ENCODE data around the gene VSIG10. TPM values are rescaled to one million over a fixed set of nuclear protein-coding genes. Genes with fewer than 3 reads are reported as not detected.

The VSIG10 gene
- total and polyA plus RNA-seq, 2 of the 13 experiments (the other 11 are each of a cell fraction or from before 2014, with no cell fraction given): 25.6 to 42.5 TPM

DNA sequence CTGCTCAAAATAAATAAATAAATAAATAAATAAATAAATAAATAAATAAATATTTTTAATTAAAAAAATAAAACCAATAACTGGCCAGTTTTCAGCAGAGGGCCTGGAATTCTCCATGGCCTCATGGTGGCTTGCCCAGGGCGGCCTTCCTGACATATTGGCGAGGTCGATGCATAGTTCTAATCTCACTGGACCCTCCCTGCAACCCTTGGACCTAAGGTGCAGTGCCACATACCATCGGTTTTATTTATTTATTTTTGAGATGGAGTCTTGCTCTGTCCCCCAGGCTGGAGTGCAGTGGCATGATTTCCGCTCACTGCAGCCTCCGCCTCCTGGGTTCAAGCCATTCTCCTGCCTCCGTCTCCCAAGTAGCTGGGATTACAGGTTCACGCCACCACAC is 3.9 kb upstream of the VSIG10 start:
- CTCF ChIA-PET (ENCODE audit: low intra/inter-chr PET ratio, low total read pairs): no interaction called here
- TF ChIP-seq ARID2 (CRISPR knock-in tag; IDR thresholded peaks at IDR 0.05; ENCODE audit: borderline replicate concordance): no peak
- TF ChIP-seq, protein P1, sequence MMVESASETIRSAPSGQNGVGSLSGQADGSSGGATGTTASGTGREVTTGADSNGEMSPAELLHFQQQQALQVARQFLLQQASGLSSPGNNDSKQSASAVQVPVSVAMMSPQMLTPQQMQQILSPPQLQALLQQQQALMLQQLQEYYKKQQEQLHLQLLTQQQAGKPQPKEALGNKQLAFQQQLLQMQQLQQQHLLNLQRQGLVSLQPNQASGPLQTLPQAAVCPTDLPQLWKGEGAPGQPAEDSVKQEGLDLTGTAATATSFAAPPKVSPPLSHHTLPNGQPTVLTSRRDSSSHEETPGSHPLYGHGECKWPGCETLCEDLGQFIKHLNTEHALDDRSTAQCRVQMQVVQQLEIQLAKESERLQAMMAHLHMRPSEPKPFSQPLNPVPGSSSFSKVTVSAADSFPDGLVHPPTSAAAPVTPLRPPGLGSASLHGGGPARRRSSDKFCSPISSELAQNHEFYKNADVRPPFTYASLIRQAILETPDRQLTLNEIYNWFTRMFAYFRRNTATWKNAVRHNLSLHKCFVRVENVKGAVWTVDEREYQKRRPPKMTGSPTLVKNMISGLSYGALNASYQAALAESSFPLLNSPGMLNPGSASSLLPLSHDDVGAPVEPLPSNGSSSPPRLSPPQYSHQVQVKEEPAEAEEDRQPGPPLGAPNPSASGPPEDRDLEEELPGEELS (CRISPR knock-in tag; IDR thresholded peaks at IDR 0.05): no peak
- TF ChIP-seq HNF4G (IDR thresholded peaks at IDR 0.05; ENCODE audit: borderline replicate concordance, low read depth, low read length): 0 out of 2 replicates have a peak, but pooled peaks have one; percentile 16
- no peak for TF ChIP-seq HNF4G (CRISPR knock-in tag; IDR thresholded peaks at IDR 0.05; ENCODE audit: borderline replicate concordance, low read depth)
- TF ChIP-seq, protein P2, sequence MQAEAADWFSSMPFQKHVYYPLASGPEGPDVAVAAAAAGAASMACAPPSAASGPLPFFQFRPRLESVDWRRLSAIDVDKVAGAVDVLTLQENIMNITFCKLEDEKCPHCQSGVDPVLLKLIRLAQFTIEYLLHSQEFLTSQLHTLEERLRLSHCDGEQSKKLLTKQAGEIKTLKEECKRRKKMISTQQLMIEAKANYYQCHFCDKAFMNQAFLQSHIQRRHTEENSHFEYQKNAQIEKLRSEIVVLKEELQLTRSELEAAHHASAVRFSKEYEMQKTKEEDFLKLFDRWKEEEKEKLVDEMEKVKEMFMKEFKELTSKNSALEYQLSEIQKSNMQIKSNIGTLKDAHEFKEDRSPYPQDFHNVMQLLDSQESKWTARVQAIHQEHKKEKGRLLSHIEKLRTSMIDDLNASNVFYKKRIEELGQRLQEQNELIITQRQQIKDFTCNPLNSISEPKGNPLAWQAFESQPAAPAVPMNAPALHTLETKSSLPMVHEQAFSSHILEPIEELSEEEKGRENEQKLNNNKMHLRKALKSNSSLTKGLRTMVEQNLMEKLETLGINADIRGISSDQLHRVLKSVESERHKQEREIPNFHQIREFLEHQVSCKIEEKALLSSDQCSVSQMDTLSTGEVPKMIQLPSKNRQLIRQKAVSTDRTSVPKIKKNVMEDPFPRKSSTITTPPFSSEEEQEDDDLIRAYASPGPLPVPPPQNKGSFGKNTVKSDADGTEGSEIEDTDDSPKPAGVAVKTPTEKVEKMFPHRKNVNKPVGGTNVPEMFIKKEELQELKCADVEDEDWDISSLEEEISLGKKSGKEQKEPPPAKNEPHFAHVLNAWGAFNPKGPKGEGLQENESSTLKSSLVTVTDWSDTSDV (CRISPR knock-in tag; IDR thresholded peaks at IDR 0.05): no peak
- TF ChIP-seq, protein P3, sequence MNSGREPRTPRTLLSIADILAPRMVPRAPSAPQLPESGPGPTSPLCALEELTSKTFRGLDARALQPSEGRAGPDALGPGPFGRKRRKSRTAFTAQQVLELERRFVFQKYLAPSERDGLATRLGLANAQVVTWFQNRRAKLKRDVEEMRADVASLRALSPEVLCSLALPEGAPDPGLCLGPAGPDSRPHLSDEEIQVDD (CRISPR knock-in tag; IDR thresholded peaks at IDR 0.05; ENCODE audit: borderline replicate concordance): no peak
- no peak for TF ChIP-seq ZNF264 (CRISPR knock-in tag; IDR thresholded peaks at IDR 0.05)
- TF ChIP-seq ZFP36L2 (CRISPR knock-in tag; IDR thresholded peaks at IDR 0.05): no peak
- TF ChIP-seq, protein P4, sequence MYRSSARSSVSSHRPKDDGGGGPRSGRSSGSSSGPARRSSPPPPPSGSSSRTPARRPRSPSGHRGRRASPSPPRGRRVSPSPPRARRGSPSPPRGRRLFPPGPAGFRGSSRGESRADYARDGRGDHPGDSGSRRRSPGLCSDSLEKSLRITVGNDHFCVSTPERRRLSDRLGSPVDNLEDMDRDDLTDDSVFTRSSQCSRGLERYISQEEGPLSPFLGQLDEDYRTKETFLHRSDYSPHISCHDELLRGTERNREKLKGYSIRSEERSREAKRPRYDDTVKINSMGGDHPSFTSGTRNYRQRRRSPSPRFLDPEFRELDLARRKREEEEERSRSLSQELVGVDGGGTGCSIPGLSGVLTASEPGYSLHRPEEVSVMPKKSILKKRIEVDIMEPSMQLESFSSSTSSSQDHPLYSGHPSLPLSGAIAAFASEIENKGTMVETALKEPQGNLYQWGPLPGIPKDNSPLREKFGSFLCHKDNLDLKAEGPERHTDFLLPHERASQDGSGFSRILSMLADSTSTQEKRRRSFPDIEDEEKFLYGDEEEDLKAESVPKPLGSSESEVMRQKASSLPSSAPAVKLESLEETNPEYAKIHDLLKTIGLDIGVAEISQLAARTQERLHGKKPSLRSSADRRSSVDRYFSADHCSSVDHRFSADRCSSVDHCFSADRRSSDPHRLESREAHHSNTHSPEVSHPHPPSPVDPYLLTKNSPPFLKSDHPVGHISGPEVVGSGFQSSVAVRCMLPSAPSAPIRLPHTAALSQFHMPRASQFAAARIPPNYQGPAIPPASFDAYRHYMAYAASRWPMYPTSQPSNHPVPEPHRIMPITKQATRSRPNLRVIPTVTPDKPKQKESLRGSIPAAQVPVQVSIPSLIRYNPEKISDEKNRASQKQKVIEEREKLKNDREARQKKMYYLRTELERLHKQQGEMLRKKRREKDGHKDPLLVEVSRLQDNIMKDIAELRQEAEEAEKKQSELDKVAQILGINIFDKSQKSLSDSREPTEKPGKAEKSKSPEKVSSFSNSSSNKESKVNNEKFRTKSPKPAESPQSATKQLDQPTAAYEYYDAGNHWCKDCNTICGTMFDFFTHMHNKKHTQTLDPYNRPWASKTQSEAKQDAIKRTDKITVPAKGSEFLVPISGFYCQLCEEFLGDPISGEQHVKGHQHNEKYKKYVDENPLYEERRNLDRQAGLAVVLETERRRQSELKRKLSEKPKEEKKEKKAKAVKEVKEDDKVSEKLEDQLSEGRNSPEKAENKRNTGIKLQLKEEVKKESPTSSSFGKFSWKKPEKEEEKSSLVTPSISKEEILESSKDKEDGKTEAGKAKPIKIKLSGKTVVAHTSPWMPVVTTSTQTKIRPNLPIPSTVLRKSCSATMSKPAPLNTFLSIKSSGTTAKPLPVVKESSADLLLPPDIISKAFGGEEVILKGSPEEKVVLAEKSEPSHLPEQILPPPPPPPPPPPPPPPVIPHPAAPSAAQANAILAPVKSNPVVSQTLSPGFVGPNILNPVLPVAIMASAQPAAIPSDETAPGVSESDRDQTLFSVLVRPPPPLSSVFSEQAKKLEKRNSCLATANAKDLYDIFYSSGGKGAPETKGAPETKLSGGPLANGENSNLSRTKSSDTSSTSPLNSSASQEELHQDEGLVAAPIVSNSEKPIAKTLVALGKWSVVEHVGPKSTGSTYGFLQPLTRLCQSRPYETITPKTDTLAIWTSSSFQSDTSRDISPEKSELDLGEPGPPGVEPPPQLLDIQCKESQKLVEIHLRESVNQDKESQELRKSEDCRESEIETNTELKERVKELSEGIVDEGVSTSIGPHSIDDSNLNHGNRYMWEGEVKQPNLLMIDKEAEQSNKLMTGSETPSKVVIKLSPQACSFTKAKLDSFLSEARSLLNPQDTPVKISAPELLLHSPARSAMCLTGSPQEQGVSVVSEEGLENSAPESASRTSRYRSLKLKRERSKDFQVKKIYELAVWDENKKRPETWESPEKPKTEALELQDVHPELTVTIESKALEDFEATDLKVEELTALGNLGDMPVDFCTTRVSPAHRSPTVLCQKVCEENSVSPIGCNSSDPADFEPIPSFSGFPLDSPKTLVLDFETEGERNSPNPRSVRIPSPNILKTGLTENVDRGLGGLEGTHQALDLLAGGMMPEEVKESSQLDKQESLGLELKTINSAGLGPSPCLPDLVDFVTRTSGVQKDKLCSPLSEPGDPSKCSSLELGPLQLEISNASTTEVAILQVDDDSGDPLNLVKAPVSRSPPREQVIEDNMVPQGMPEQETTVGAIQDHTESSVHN (CRISPR knock-in tag; IDR thresholded peaks at IDR 0.05): no peak
- TF ChIP-seq CHCHD3 (CRISPR knock-in tag; IDR thresholded peaks at IDR 0.05): no peak
- no peak for TF ChIP-seq RFX5 (IDR thresholded peaks at IDR 0.05; ENCODE audit: low read depth, low read length)

More for the DNA sequence above, 3.9 kb upstream of the VSIG10 start:
- Histone ChIP-seq H3K4me3 (replicated peaks in 1 of 3; ENCODE audit: insufficient read depth in 1 of 3, low read depth in 2 of 3, low read length in 3 of 3) (no peak overlapping the region), H3K9me3 (ENCODE audit: low read length) (no peaks in the 10 kb centered on the region), H3K27me3 (ENCODE audit: control insufficient read depth in 1 of 2, insufficient read depth in 2 of 2, low read length in 2 of 2) (no peaks in the 10 kb centered on the region), H3K4me1 (ENCODE audit: insufficient read depth, low read length) (peaks cover 27% of the 10 kb centered on the region), H3K9ac (ENCODE audit: insufficient read depth, low read depth, low read length) (no peak overlapping the region), H3K27ac (ENCODE audit: extremely low read length, insufficient read depth, low read length) (no peak overlapping the region), H3K36me3 (replicated peaks in 1 of 2; ENCODE audit: control insufficient read depth in 1 of 2, insufficient read depth in 2 of 2, low read length in 2 of 2) (no peaks in the 10 kb centered on the region), H2AFZ (ENCODE audit: low read length) (no peak overlapping the region), H4K20me1 (ENCODE audit: insufficient read depth, low read length) (no peaks in the 10 kb centered on the region), H3K4me2 (ENCODE audit: low read depth, low read length) (peak overlapping the region; percentile 36; the same call in 1 of the 2 replicates), H3K79me2 (ENCODE audit: insufficient read depth, low read length) (no peaks in the 10 kb centered on the region)
- peak; percentile 36 for DNase-seq (ENCODE audit: low spot score)
- intact Hi-C loops (cut with micrococcal nuclease; ENCODE audit: unreplicated experiment): no loop called here
- no peak for ATAC-seq
- POLR2A ChIA-PET: interaction anchor here (0.7 to 1.6 kb wide), 3 partner anchors 28 to 32 kb away, joined by 3 to 8 read pairs (median 3); partner anchors contain the start of gene PEBP1
- in situ Hi-C loops (cut with HindIII; ENCODE audit: extremely low pct_ligation_motif_present, low pct_unique_long_range_greater_than_20kb): no loop called here
- BruUV-seq (replicated peaks): no TSS peak
- WGBS (ENCODE audit: low lambda C conversion rate): 60% methylated on average over 8 of the region's 8 CpGs
- FAIRE-seq: no peak
